Measurements from ENCODE around the gene CNBP.

DNA sequence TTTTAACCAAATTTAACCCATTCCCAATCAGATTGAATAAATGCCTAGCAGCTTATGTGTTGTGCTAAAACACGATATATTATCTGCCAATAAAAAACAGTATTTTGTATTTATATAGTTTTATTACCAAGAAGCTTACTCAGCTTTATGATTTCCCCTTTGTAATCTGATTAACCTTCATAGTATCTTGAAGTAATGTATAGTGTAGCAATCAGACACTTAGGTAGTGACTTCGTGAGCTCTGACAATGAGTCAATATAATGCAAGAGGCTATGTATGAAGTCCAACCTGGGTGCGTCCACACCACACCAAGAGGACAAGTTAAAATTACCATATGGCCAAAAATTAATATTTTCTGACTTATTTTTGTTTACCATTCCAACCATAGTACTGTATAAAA is 2.1 kb upstream of the CNBP start:
- no peak for TF ChIP-seq EP300 (conservative IDR thresholded peaks at IDR 0.05; ENCODE audit: poor library complexity, severe bottlenecking)
- TF ChIP-seq, protein P1, sequence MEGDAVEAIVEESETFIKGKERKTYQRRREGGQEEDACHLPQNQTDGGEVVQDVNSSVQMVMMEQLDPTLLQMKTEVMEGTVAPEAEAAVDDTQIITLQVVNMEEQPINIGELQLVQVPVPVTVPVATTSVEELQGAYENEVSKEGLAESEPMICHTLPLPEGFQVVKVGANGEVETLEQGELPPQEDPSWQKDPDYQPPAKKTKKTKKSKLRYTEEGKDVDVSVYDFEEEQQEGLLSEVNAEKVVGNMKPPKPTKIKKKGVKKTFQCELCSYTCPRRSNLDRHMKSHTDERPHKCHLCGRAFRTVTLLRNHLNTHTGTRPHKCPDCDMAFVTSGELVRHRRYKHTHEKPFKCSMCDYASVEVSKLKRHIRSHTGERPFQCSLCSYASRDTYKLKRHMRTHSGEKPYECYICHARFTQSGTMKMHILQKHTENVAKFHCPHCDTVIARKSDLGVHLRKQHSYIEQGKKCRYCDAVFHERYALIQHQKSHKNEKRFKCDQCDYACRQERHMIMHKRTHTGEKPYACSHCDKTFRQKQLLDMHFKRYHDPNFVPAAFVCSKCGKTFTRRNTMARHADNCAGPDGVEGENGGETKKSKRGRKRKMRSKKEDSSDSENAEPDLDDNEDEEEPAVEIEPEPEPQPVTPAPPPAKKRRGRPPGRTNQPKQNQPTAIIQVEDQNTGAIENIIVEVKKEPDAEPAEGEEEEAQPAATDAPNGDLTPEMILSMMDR (IDR thresholded peaks at IDR 0.05; ENCODE audit: poor library complexity, severe bottlenecking) = no peak
- TF ChIP-seq POLR2AphosphoS5 (IDR thresholded peaks at IDR 0.05) = no peak
- TF ChIP-seq RAD21 (conservative IDR thresholded peaks at IDR 0.05) = no peak
- no peak for TF ChIP-seq MXI1 (conservative IDR thresholded peaks at IDR 0.05; ENCODE audit: poor library complexity, severe bottlenecking)
- TF ChIP-seq SMC3 (conservative IDR thresholded peaks at IDR 0.05; ENCODE audit: poor library complexity) = no peak
- no peak for TF ChIP-seq EZH2 (IDR thresholded peaks at IDR 0.05; ENCODE audit: borderline replicate concordance, insufficient read depth, low read length, poor library complexity, severe bottlenecking)
